KMS-11 (cell line): ENCODE measurements around the gene SLC9A9.

Experiments
- H2AFZ ChIP-seq: fragments of 200-600 bp; sonication (generic); 2 replicates; pipeline ENCODE4 v1.6.1; 2016; ENCODE audit warnings: antibody characterized with exemption, mixed run types, low read depth
- H3K27ac ChIP-seq: fragments of 200-600 bp; sonication (generic); 2 replicates; pipeline ENCODE4 v1.6.1; 2016; ENCODE audit warnings: mild to moderate bottlenecking, mixed run types
- H3K27me3 ChIP-seq: fragments of 200-600 bp; sonication (generic); 2 replicates; pipeline ENCODE4 v1.6.1; 2017; ENCODE audit warnings: mild to moderate bottlenecking, low read depth, mixed run types, moderate library complexity; ENCODE audit not compliant: insufficient read depth
- H3K36me3 ChIP-seq: fragments of 200-600 bp; sonication (generic); 2 replicates; pipeline ENCODE4 v1.6.1; 2017; ENCODE audit warnings: mild to moderate bottlenecking, mixed run types; ENCODE audit not compliant: insufficient read depth
- H3K4me1 ChIP-seq: fragments of 200-600 bp; sonication (generic); 2 replicates; pipeline ENCODE4 v1.6.1; 2016; ENCODE audit warnings: mild to moderate bottlenecking, low read depth, mixed run types; ENCODE audit not compliant: poor library complexity, severe bottlenecking
- H3K4me2 ChIP-seq: fragments of 200-600 bp; sonication (generic); 2 replicates; pipeline ENCODE4 v1.7.0; 2016; ENCODE audit warnings: mild to moderate bottlenecking, mixed run types
- H3K4me3 ChIP-seq: fragments of 200-600 bp; sonication (generic); IDR thresholded peaks from 2 replicates; pipeline ENCODE4 v1.6.1; 2017; ENCODE audit warnings: low read depth, low read length, mixed read lengths; ENCODE audit not compliant: insufficient read depth
- H3K79me2 ChIP-seq: fragments of 200-600 bp; sonication (generic); 2 replicates; pipeline ENCODE4 v1.6.1; 2016; ENCODE audit warnings: low read depth, mixed run types; ENCODE audit not compliant: insufficient read depth
- H3K9ac ChIP-seq: fragments of 200-600 bp; sonication (generic); 2 replicates; pipeline ENCODE4 v1.6.1; 2016; ENCODE audit warnings: mild to moderate bottlenecking, mixed run types
- H4K20me1 ChIP-seq: fragments of 200-600 bp; sonication (generic); 2 replicates; pipeline ENCODE4 v1.6.1; 2016; ENCODE audit warnings: mild to moderate bottlenecking, mixed run types; ENCODE audit not compliant: insufficient read depth
- CTCF ChIP-seq: fragments of 200-600 bp; sonication (generic); conservative IDR thresholded peaks from 2 replicates; pipeline ENCODE4 v1.6.1; 2017; ENCODE audit warnings: low read depth, mild to moderate bottlenecking, antibody characterized with exemption, low read length, moderate library complexity, mixed read lengths

SLC9A9 gene

GRCh38 chr3:143486611-143487010 is 361.7 kb downstream of the SLC9A9 start:
- no peak for TF ChIP-seq CTCF
- H3K79me2 ChIP-seq: no peaks in the 10 kb centered on the region
- no peak overlapping the region for H3K4me3 ChIP-seq
- no peak overlapping the region for H3K9ac ChIP-seq
- no peak overlapping the region for H3K4me2 ChIP-seq
- no peak overlapping the region for H3K27ac ChIP-seq
- no peaks in the 10 kb centered on the region for H3K36me3 ChIP-seq
- H3K27me3 ChIP-seq: no peaks in the 10 kb centered on the region
- H3K4me1 ChIP-seq: no peaks in the 10 kb centered on the region
- no peaks in the 10 kb centered on the region for H4K20me1 ChIP-seq
- no peak overlapping the region for H2AFZ ChIP-seq

GRCh38 chr3:143484846-143485512 is 363.3 kb downstream of the SLC9A9 start:
- H3K27ac ChIP-seq: no peak overlapping the region
- H4K20me1 ChIP-seq: no peaks in the 10 kb centered on the region
- TF ChIP-seq CTCF: no peak
- H3K79me2 ChIP-seq: no peaks in the 10 kb centered on the region
- H3K4me2 ChIP-seq: no peak overlapping the region
- H3K36me3 ChIP-seq: no peaks in the 10 kb centered on the region
- H3K9ac ChIP-seq: no peak overlapping the region
- no peaks in the 10 kb centered on the region for H3K4me1 ChIP-seq
- no peak overlapping the region for H2AFZ ChIP-seq
- H3K4me3 ChIP-seq: no peak overlapping the region
- H3K27me3 ChIP-seq: no peaks in the 10 kb centered on the region

- TF ChIP-seq CTCF: no peak
- no peaks in the 10 kb centered on the region for H3K36me3 ChIP-seq
- H2AFZ ChIP-seq: no peak overlapping the region
- H3K4me3 ChIP-seq: no peak overlapping the region
- no peaks in the 10 kb centered on the region for H3K4me1 ChIP-seq
- no peaks in the 10 kb centered on the region for H4K20me1 ChIP-seq
- H3K79me2 ChIP-seq: no peaks in the 10 kb centered on the region
- H3K4me2 ChIP-seq: no peak overlapping the region
- no peak overlapping the region for H3K9ac ChIP-seq
- H3K27ac ChIP-seq: no peak overlapping the region
- H3K27me3 ChIP-seq: no peaks in the 10 kb centered on the region
Observed at GRCh38 chr3:143483214-143483613, 365.1 kb downstream of the SLC9A9 start.

- no peak overlapping the region for H3K27ac ChIP-seq
Observed at GRCh38 chr3:143482106-143483088, 365.9 kb downstream of the SLC9A9 start.

More at GRCh38 chr3:143482106-143483088, 365.9 kb downstream of the SLC9A9 start:
- H4K20me1 ChIP-seq: no peaks in the 10 kb centered on the region
- H3K4me3 ChIP-seq: no peak overlapping the region
- TF ChIP-seq CTCF: no peak
- no peak overlapping the region for H3K9ac ChIP-seq
- no peaks in the 10 kb centered on the region for H3K4me1 ChIP-seq
- H3K27me3 ChIP-seq: no peaks in the 10 kb centered on the region
- H2AFZ ChIP-seq: no peak overlapping the region
- no peak overlapping the region for H3K4me2 ChIP-seq
- H3K79me2 ChIP-seq: no peaks in the 10 kb centered on the region
- no peaks in the 10 kb centered on the region for H3K36me3 ChIP-seq
